Measurements from ENCODE around the gene ALDH1L1. TPM values are rescaled to one million over a fixed set of nuclear protein-coding genes. Genes with fewer than 3 reads are reported as not detected.

ALDH1L1 gene
- total RNA-seq, 1 experiment from 2014 or later: not detected

GRCh38 chr3:126082362-126083137 lies 97.8 kb downstream of the ALDH1L1 start:
- H3K79me2 ChIP-seq (ENCODE audit: low read length): no peaks in the 10 kb centered on the region
- H3K9me3 ChIP-seq (ENCODE audit: low read length): peaks cover 3% of the 10 kb centered on the region; the same call in 1 of the 2 replicates
- H3K27ac ChIP-seq (ENCODE audit: low read length): no peak overlapping the region
- no peak overlapping the region for H2AFZ ChIP-seq (ENCODE audit: low read length)
- no peak for DNase-seq
- no peaks in the 10 kb centered on the region for H3K27me3 ChIP-seq (ENCODE audit: low read length)
- peaks cover 14% of the 10 kb centered on the region for H3K4me1 ChIP-seq (ENCODE audit: low read length)
- peak overlapping the region; percentile 82 for H3K4me2 ChIP-seq (ENCODE audit: low read depth, low read length, poor library complexity, severe bottlenecking)
- no peaks in the 10 kb centered on the region for H4K20me1 ChIP-seq (ENCODE audit: insufficient read depth, low read depth, low read length)
- peak overlapping the region; percentile 80 for H3K9ac ChIP-seq (ENCODE audit: low read length)
- H3K9me2 ChIP-seq (replicated peaks; ENCODE audit: insufficient read depth, low read length): no peaks in the 10 kb centered on the region
- no peaks in the 10 kb centered on the region for H3K36me3 ChIP-seq (ENCODE audit: insufficient read depth, low read length)
- H3K4me3 ChIP-seq (ENCODE audit: low read length): peak overlapping the region; percentile 84

DNA sequence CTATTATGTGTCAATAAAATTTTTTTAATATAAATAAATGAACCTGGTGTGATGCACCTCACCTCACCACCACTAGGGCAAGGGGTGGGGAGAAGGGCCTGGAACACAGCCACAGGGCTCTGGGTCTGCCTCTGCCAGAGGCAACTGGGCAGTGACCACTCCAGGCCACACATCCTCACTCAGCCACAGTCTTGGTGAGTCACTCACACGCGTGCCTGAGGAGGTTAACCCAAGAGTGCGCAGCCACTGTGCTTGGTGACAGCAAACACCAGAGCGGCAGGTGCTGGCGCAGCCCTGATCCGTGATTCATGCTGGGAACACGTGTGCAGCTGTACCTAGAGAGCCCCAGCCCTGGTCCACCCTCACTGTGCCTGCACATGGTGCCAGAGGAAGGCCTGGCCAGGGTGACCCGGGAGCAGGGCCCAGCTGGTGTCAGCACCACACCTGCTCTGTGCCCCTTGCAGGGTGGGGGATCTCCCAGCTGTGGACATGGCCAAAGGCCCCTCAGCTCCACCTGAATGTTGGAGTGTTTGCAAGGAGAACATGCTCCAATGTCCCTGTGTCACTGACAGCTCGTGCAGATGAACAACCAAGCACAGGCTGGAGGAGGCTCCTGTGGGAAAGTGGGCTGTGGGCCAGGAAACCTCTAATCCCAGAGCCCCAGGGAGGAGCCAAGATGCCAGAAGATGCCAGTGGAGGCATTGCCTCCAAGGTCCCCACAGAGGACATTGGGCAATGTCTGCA lies 98.6 kb downstream of the ALDH1L1 start:
- Histone ChIP-seq H3K9ac (ENCODE audit: low read length) (no peak overlapping the region), H3K27me3 (ENCODE audit: low read length) (no peaks in the 10 kb centered on the region), H4K20me1 (ENCODE audit: insufficient read depth, low read depth, low read length) (no peaks in the 10 kb centered on the region), H3K4me3 (ENCODE audit: low read length) (no peak overlapping the region), H3K27ac (ENCODE audit: low read length) (no peak overlapping the region), H3K9me2 (replicated peaks; ENCODE audit: insufficient read depth, low read length) (no peaks in the 10 kb centered on the region), H2AFZ (ENCODE audit: low read length) (no peak overlapping the region), H3K79me2 (ENCODE audit: low read length) (no peaks in the 10 kb centered on the region), H3K4me1 (ENCODE audit: low read length) (peaks cover 14% of the 10 kb centered on the region), H3K9me3 (ENCODE audit: low read length) (no peaks in the 10 kb centered on the region), H3K4me2 (ENCODE audit: low read depth, low read length, poor library complexity, severe bottlenecking) (no peak overlapping the region), H3K36me3 (ENCODE audit: insufficient read depth, low read length) (no peaks in the 10 kb centered on the region)
- DNase-seq: peak; percentile 55

DNA sequence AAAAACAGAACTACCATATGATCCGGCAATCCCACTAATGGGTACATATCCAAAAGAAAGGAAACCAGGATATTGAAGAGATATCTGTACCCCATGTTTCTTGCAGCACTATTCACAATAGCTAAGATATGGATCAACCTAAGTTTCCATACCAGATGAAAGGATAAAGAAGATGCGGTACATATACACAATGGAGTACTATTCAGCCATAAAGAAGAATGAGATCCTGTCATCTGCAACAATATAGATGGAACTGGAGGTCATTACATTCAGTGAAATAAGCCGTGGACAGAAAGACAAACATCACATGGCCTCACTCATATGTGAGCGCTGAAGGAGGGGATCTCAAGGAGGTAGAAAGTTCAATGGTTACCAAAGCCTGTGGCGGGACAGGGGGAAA lies 99.4 kb downstream of the ALDH1L1 start:
- H3K4me1 ChIP-seq (ENCODE audit: low read length): peaks cover 14% of the 10 kb centered on the region
- no peak overlapping the region for H3K4me2 ChIP-seq (ENCODE audit: low read depth, low read length, poor library complexity, severe bottlenecking)
- no peak for DNase-seq
- H3K4me3 ChIP-seq (ENCODE audit: low read length): no peak overlapping the region
- no peaks in the 10 kb centered on the region for H3K27me3 ChIP-seq (ENCODE audit: low read length)
- no peaks in the 10 kb centered on the region for H3K36me3 ChIP-seq (ENCODE audit: insufficient read depth, low read length)
- H3K9ac ChIP-seq (ENCODE audit: low read length): no peak overlapping the region
- H3K79me2 ChIP-seq (ENCODE audit: low read length): no peaks in the 10 kb centered on the region
- no peaks in the 10 kb centered on the region for H3K9me3 ChIP-seq (ENCODE audit: low read length)
- H3K9me2 ChIP-seq (replicated peaks; ENCODE audit: insufficient read depth, low read length): no peaks in the 10 kb centered on the region
- no peak overlapping the region for H2AFZ ChIP-seq (ENCODE audit: low read length)
- no peak overlapping the region for H3K27ac ChIP-seq (ENCODE audit: low read length)
- no peaks in the 10 kb centered on the region for H4K20me1 ChIP-seq (ENCODE audit: insufficient read depth, low read depth, low read length)

DNA sequence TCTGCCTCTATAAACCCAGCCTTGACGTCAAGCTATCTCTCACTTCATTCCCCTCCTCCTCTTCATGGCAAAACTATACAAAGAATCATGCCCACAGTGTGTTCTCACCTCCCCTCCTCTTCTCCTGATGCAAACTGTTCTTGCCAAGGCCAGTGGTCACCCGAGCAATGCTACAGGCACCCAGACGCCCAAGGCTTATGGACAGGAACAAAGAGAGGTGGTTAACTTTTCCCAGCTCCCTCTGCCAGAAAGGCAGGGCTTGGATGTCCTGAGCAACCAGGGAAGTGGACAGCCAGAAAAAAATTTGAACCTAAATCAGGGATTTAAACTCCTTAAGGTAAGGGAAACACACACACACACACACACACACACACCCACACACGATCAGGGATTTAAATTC lies 101.5 kb downstream of the ALDH1L1 start:
- Histone ChIP-seq H3K9me3 (ENCODE audit: low read length) (no peaks in the 10 kb centered on the region), H3K4me3 (ENCODE audit: low read length) (no peak overlapping the region), H3K27ac (ENCODE audit: low read length) (no peak overlapping the region), H3K4me1 (ENCODE audit: low read length) (peaks cover 5% of the 10 kb centered on the region; the same call in 1 of the 2 replicates), H3K9ac (ENCODE audit: low read length) (no peak overlapping the region), H2AFZ (ENCODE audit: low read length) (no peak overlapping the region), H3K27me3 (ENCODE audit: low read length) (no peaks in the 10 kb centered on the region), H4K20me1 (ENCODE audit: insufficient read depth, low read depth, low read length) (no peaks in the 10 kb centered on the region), H3K79me2 (ENCODE audit: low read length) (no peaks in the 10 kb centered on the region), H3K36me3 (ENCODE audit: insufficient read depth, low read length) (no peaks in the 10 kb centered on the region), H3K9me2 (replicated peaks; ENCODE audit: insufficient read depth, low read length) (no peaks in the 10 kb centered on the region), H3K4me2 (ENCODE audit: low read depth, low read length, poor library complexity, severe bottlenecking) (no peak overlapping the region)
- DNase-seq: no peak

- Histone ChIP-seq H3K9ac (ENCODE audit: low read length) (no peak overlapping the region), H3K4me1 (ENCODE audit: low read length) (no peaks in the 10 kb centered on the region), H3K27me3 (ENCODE audit: low read length) (no peaks in the 10 kb centered on the region), H3K4me2 (ENCODE audit: low read depth, low read length, poor library complexity, severe bottlenecking) (no peak overlapping the region), H3K4me3 (ENCODE audit: low read length) (no peak overlapping the region), H3K9me2 (replicated peaks; ENCODE audit: insufficient read depth, low read length) (no peaks in the 10 kb centered on the region), H2AFZ (ENCODE audit: low read length) (no peak overlapping the region), H3K79me2 (ENCODE audit: low read length) (no peaks in the 10 kb centered on the region), H3K9me3 (ENCODE audit: low read length) (no peaks in the 10 kb centered on the region), H4K20me1 (ENCODE audit: insufficient read depth, low read depth, low read length) (no peaks in the 10 kb centered on the region), H3K27ac (ENCODE audit: low read length) (no peak overlapping the region), H3K36me3 (ENCODE audit: insufficient read depth, low read length) (no peaks in the 10 kb centered on the region)
- DNase-seq: no peak
Observed at GRCh38 chr3:126077754-126078153, 102.6 kb downstream of the ALDH1L1 start.

GRCh38 chr3:126076140-126076539 lies 104.2 kb downstream of the ALDH1L1 start:
- H3K27ac ChIP-seq (ENCODE audit: low read length): no peak overlapping the region
- H3K9me3 ChIP-seq (ENCODE audit: low read length): no peaks in the 10 kb centered on the region
- H3K27me3 ChIP-seq (ENCODE audit: low read length): no peaks in the 10 kb centered on the region
- no peak for DNase-seq
- H3K4me2 ChIP-seq (ENCODE audit: low read depth, low read length, poor library complexity, severe bottlenecking): no peak overlapping the region
- no peaks in the 10 kb centered on the region for H3K9me2 ChIP-seq (replicated peaks; ENCODE audit: insufficient read depth, low read length)
- H3K4me1 ChIP-seq (ENCODE audit: low read length): no peaks in the 10 kb centered on the region
- H3K4me3 ChIP-seq (ENCODE audit: low read length): no peak overlapping the region
- H2AFZ ChIP-seq (ENCODE audit: low read length): no peak overlapping the region
- H3K36me3 ChIP-seq (ENCODE audit: insufficient read depth, low read length): no peaks in the 10 kb centered on the region
- no peak overlapping the region for H3K9ac ChIP-seq (ENCODE audit: low read length)
- H4K20me1 ChIP-seq (ENCODE audit: insufficient read depth, low read depth, low read length): no peaks in the 10 kb centered on the region
- no peaks in the 10 kb centered on the region for H3K79me2 ChIP-seq (ENCODE audit: low read length)

- Histone ChIP-seq H3K4me3 (ENCODE audit: low read length) (no peak overlapping the region), H3K4me2 (ENCODE audit: low read depth, low read length, poor library complexity, severe bottlenecking) (no peak overlapping the region), H3K27ac (ENCODE audit: low read length) (no peak overlapping the region), H3K9me2 (replicated peaks; ENCODE audit: insufficient read depth, low read length) (no peaks in the 10 kb centered on the region), H3K36me3 (ENCODE audit: insufficient read depth, low read length) (no peaks in the 10 kb centered on the region), H3K9me3 (ENCODE audit: low read length) (no peaks in the 10 kb centered on the region), H3K79me2 (ENCODE audit: low read length) (no peaks in the 10 kb centered on the region), H3K9ac (ENCODE audit: low read length) (no peak overlapping the region), H2AFZ (ENCODE audit: low read length) (no peak overlapping the region), H3K4me1 (ENCODE audit: low read length) (no peaks in the 10 kb centered on the region), H3K27me3 (ENCODE audit: low read length) (no peaks in the 10 kb centered on the region), H4K20me1 (ENCODE audit: insufficient read depth, low read depth, low read length) (0 out of 2 replicates have a peak, but pooled peaks cover 3% of the 10 kb centered on the region)
- DNase-seq: no peak
Observed at GRCh38 chr3:126070146-126070545, 110.2 kb downstream of the ALDH1L1 start.

- H3K9me2 ChIP-seq (replicated peaks; ENCODE audit: insufficient read depth, low read length): no peaks in the 10 kb centered on the region
- H3K4me3 ChIP-seq (ENCODE audit: low read length): no peak overlapping the region
- DNase-seq: no peak
- H2AFZ ChIP-seq (ENCODE audit: low read length): no peak overlapping the region
- no peaks in the 10 kb centered on the region for H3K27me3 ChIP-seq (ENCODE audit: low read length)
- H3K4me2 ChIP-seq (ENCODE audit: low read depth, low read length, poor library complexity, severe bottlenecking): no peak overlapping the region
- no peaks in the 10 kb centered on the region for H3K9me3 ChIP-seq (ENCODE audit: low read length)
- H3K36me3 ChIP-seq (ENCODE audit: insufficient read depth, low read length): no peaks in the 10 kb centered on the region
- H4K20me1 ChIP-seq (ENCODE audit: insufficient read depth, low read depth, low read length): 0 out of 2 replicates have a peak, but pooled peaks cover 3% of the 10 kb centered on the region
- H3K27ac ChIP-seq (ENCODE audit: low read length): no peak overlapping the region
- no peaks in the 10 kb centered on the region for H3K79me2 ChIP-seq (ENCODE audit: low read length)
- no peak overlapping the region for H3K9ac ChIP-seq (ENCODE audit: low read length)
- no peaks in the 10 kb centered on the region for H3K4me1 ChIP-seq (ENCODE audit: low read length)
Observed at GRCh38 chr3:126067959-126068358, 112.4 kb downstream of the ALDH1L1 start.
